Chondrocyte (in vitro differentiated cells): ENCODE data around the gene MYO1B. TPM values are rescaled to one million over a fixed set of nuclear protein-coding genes. Genes with fewer than 3 reads are reported as not detected.

ENCODE experiments used
- DNase-seq: peaks from one replicate; pipeline ENCODE4 v3.0.0; 2021; ENCODE audit warnings: mixed read lengths, low spot score
- H3K27ac Mint-ChIP-seq: one replicate; pipeline ENCODE4 v1.8.0; 2021; ENCODE audit warnings: mild to moderate bottlenecking, moderate library complexity, mixed read lengths; ENCODE audit not compliant: unreplicated experiment
- H3K27me3 Mint-ChIP-seq: 2 replicates; pipeline ENCODE4 v1.8.0; 2021; ENCODE audit warnings: low read depth, mixed read lengths
- H3K36me3 Mint-ChIP-seq: 2 replicates; pipeline ENCODE4 v1.8.0; 2021; ENCODE audit warnings: low read depth, mixed read lengths
- H3K4me1 Mint-ChIP-seq: 2 replicates; pipeline ENCODE4 v1.8.0; 2021; ENCODE audit warnings: low read depth, mild to moderate bottlenecking, mixed read lengths
- H3K4me3 Mint-ChIP-seq: one replicate; pipeline ENCODE4 v1.8.0; 2021; ENCODE audit warnings: mild to moderate bottlenecking, moderate library complexity, mixed read lengths; ENCODE audit not compliant: unreplicated experiment
- H3K9me3 Mint-ChIP-seq: 2 replicates; pipeline ENCODE4 v1.8.0; 2021; ENCODE audit warnings: low read depth, mixed read lengths
- total RNA-seq: library from RNA; stranded (reverse); gene quantifications from 3 replicates; pipeline ENCODE4 v1.2.1, GENCODE V29; 2021
- TF ChIP-seq, protein P1 (sequence below): fragments of 200-600 bp; sonication (generic); IDR thresholded peaks from 2 replicates; pipeline ENCODE4 v1.5.0; 2021; ENCODE audit warnings: antibody characterized with exemption, mild to moderate bottlenecking, moderate library complexity

The MYO1B gene
- total RNA-seq, 1 donor from 2014 or later, result 114 TPM

- Mint-ChIP-seq H3K4me1 (peaks cover 86% of the 10 kb centered on the region), H3K36me3 (no peaks in the 10 kb centered on the region), H3K27me3 (no peaks in the 10 kb centered on the region), H3K4me3 (no peak overlapping the region), H3K9me3 (no peaks in the 10 kb centered on the region), H3K27ac (peak overlapping the region; percentile 55)
- DNase-seq, result no peak
- TF ChIP-seq, protein P1, sequence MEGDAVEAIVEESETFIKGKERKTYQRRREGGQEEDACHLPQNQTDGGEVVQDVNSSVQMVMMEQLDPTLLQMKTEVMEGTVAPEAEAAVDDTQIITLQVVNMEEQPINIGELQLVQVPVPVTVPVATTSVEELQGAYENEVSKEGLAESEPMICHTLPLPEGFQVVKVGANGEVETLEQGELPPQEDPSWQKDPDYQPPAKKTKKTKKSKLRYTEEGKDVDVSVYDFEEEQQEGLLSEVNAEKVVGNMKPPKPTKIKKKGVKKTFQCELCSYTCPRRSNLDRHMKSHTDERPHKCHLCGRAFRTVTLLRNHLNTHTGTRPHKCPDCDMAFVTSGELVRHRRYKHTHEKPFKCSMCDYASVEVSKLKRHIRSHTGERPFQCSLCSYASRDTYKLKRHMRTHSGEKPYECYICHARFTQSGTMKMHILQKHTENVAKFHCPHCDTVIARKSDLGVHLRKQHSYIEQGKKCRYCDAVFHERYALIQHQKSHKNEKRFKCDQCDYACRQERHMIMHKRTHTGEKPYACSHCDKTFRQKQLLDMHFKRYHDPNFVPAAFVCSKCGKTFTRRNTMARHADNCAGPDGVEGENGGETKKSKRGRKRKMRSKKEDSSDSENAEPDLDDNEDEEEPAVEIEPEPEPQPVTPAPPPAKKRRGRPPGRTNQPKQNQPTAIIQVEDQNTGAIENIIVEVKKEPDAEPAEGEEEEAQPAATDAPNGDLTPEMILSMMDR, result no peak
Observed at GRCh38 chr2:191262436-191262835, 17.2 kb downstream of the MYO1B start.

DNA sequence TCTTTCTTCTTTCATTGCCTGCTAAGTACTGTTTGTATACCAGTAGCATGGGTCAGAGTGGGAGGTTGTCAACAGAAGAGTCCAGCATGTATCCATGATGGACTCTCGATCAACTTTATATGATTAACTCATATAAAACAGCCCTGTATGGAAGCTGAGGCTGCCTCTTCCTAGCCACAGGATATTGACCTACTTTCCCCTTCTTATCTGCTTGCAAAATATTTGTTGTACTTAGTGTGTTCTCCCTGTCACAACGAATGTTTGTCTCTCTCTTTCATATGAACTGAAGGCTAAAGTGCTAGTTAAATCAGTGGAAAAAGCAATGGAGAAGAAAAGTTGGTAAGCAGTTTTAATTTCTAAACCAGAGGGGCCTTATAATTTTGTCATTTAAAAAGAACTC lies 17.8 kb downstream of the MYO1B start:
- no peak for DNase-seq
- H3K27me3 Mint-ChIP-seq, result no peaks in the 10 kb centered on the region
- peaks cover 86% of the 10 kb centered on the region for H3K4me1 Mint-ChIP-seq
- H3K4me3 Mint-ChIP-seq, result no peak overlapping the region
- no peaks in the 10 kb centered on the region for H3K36me3 Mint-ChIP-seq
- TF ChIP-seq, protein P1, result no peak
- H3K27ac Mint-ChIP-seq, result peak overlapping the region; percentile 53
- no peaks in the 10 kb centered on the region for H3K9me3 Mint-ChIP-seq

GRCh38 chr2:191264647-191265081 lies 19.5 kb downstream of the MYO1B start:
- peak overlapping the region; percentile 99 for H3K27ac Mint-ChIP-seq
- no peaks in the 10 kb centered on the region for H3K27me3 Mint-ChIP-seq
- TF ChIP-seq, protein P1, result no peak
- no peaks in the 10 kb centered on the region for H3K9me3 Mint-ChIP-seq
- H3K4me3 Mint-ChIP-seq, result peak overlapping the region; percentile 56
- H3K36me3 Mint-ChIP-seq, result no peaks in the 10 kb centered on the region
- peaks cover 94% of the 10 kb centered on the region for H3K4me1 Mint-ChIP-seq
- no peak for DNase-seq

- TF ChIP-seq, protein P1, result no peak
- Mint-ChIP-seq H3K4me3 (peak overlapping the region; percentile 56), H3K27me3 (no peaks in the 10 kb centered on the region), H3K4me1 (peaks cover 90% of the 10 kb centered on the region), H3K27ac (peak overlapping the region; percentile 99), H3K36me3 (no peaks in the 10 kb centered on the region), H3K9me3 (no peaks in the 10 kb centered on the region)
- no peak for DNase-seq
Observed at GRCh38 chr2:191265311-191266170, 20.3 kb downstream of the MYO1B start.

DNA sequence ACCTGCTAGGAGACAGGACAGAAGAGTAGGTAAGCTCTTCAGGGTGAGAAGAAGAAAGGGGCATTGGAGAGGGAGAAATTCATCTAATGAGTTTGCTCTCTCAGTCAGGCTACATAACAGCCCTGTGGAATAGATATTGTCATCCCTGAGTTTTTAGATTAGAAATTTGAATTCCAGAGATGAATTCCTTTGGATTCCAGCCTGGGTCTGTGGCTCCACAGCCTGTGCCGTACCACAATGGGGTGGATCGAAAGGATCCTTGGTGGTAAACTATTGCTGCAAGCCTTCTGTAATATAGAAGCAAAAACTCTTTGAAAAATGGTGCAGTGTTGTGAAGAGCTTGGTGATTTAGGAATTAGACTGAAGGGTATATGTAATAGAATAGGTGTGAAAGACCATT lies 21.0 kb downstream of the MYO1B start:
- DNase-seq, result no peak
- Mint-ChIP-seq H3K27ac (peak overlapping the region; percentile 99), H3K27me3 (no peaks in the 10 kb centered on the region), H3K36me3 (no peaks in the 10 kb centered on the region), H3K4me1 (peaks cover 88% of the 10 kb centered on the region), H3K4me3 (peak overlapping the region; percentile 56), H3K9me3 (no peaks in the 10 kb centered on the region)
- TF ChIP-seq, protein P1, result no peak
